Muscle layer of duodenum (tissue), 2 donors: ENCODE measurements around the gene THADA.

Experiments
- H3K27ac ChIP-seq: one replicate; pipeline ENCODE4 v1.7.0; 2013; ENCODE audit warnings: mild to moderate bottlenecking, low read length
- H3K27me3 ChIP-seq: one replicate; pipeline ENCODE4 v1.7.0; 2013; ENCODE audit warnings: low read depth, mild to moderate bottlenecking, control low read depth, low read length
- H3K36me3 ChIP-seq, 2 donors: one replicate each; pipeline ENCODE4 v1.7.0; 2013; ENCODE audit warnings: low read length in 2 of 2, control low read depth in 1 of 2, mild to moderate bottlenecking in 1 of 2; ENCODE audit not compliant: insufficient read depth in 2 of 2, control insufficient read depth in 1 of 2
- H3K4me1 ChIP-seq, 2 donors: one replicate each; pipeline ENCODE4 v1.7.0; 2013; ENCODE audit warnings: low read length in 2 of 2, mild to moderate bottlenecking in 2 of 2, control low read depth in 1 of 2, moderate library complexity in 1 of 2; ENCODE audit not compliant: insufficient read depth in 2 of 2, control insufficient read depth in 1 of 2
- H3K4me3 ChIP-seq, 2 donors: one replicate each; pipeline ENCODE4 v1.7.0; 2013; ENCODE audit warnings: low read length in 2 of 2, low read depth in 1 of 2, mild to moderate bottlenecking in 1 of 2
- H3K9me3 ChIP-seq, 2 donors: one replicate each; pipeline ENCODE4 v1.7.0; 2013; ENCODE audit warnings: low read length in 2 of 2, control low read depth in 1 of 2, mild to moderate bottlenecking in 1 of 2; ENCODE audit not compliant: control insufficient read depth in 1 of 2
- donor health status: healthy.

Gene THADA

DNA sequence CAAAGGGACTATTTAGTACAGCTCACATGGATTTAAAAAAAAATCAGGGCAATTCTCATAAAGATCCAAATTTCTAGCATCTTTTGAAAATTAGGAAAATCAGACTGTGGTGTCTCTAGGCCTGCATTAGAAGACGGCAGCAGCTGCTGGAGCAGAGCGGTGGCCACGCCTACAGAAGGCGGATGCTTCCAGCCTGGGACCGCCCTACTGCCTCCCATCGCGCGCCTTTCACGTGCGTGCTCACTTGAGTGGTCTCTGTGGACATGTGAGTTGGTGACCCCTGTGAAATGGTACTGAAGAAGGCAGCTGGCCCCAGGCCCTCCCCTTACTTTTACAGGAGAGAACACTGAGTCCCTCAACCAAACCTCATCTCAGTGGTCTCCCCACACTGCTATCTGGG is 354.3 kb downstream of the THADA start:
- H3K27ac ChIP-seq = no peak overlapping the region

DNA sequence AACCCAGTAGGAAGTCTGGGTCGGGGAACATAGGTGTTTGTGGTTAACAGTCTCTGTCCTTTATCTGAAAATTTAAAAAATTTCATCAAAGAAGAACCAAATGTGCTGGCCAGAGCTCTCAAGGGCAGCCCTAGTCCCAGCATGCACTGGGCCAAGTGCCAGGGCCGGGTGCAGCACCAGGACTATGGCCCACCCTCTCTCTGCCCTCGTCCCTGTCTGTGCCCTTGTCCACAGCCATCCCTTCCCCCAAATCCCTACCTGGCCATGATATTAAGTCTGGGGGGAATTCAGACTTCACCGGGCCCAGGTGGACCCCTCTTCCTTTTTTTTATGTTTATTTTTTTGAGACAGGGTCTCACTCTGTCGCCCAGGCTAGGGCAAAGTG is 355.1 kb downstream of the THADA start:
- Histone ChIP-seq H3K27me3 (no peaks in the 10 kb centered on the region), H3K36me3 (no peaks in the 10 kb centered on the region), H3K4me3 (no peak overlapping the region), H3K27ac (peak overlapping the region; percentile 74), H3K4me1 (peaks cover 0 to 4% of the 10 kb centered on the region in 2 donors), H3K9me3 (no peaks in the 10 kb centered on the region)

More for the DNA sequence above, 354.3 kb downstream of the THADA start:
- Histone ChIP-seq H3K27me3 (no peaks in the 10 kb centered on the region), H3K9me3 (no peaks in the 10 kb centered on the region), H3K4me3 (no peak overlapping the region), H3K36me3 (no peaks in the 10 kb centered on the region), H3K4me1 (peaks cover 0 to 4% of the 10 kb centered on the region in 2 donors)

DNA sequence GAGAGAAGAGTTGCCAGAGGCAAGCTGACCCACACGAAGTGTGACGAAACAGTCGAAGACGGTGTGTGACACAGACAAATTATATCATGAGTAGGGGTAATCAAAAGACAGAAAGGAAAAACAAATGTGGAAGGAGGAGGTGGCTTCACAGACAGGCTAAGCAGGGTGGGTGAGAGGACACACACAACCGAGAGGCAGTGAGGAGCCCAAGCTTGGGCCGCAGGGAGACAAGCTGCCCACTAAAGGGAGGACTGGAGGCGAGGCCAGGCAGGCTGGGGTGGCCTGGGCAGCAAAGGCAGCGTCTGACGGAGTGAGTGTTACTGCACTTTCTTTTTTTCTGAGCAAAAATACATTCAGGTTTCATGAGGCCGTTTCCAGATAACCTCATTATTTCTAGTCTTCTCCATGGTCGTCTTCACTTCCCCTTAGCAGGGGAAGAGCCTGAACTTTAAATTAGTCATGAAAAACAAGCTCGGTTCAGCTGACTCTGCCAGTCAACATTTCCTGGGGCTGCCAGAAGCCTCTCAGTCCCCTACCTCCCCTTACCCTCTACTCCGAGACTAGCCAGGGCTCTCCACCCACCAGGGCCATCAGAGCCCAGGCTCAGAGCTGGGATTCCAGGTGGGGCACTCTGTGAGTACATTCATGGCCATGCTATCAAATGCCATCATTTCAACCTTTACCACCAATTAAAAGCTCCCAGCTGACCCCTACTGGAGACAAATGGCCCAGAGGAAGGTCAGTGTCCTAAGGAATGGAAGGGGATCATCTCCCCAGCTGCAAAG is 355.7 kb downstream of the THADA start:
- no peaks in the 10 kb centered on the region for H3K27me3 ChIP-seq
- peaks cover 0 to 4% of the 10 kb centered on the region in 2 donors for H3K4me1 ChIP-seq
- peak overlapping the region; percentile 74 for H3K27ac ChIP-seq
- H3K9me3 ChIP-seq = no peaks in the 10 kb centered on the region
- H3K36me3 ChIP-seq = no peaks in the 10 kb centered on the region
- no peak overlapping the region for H3K4me3 ChIP-seq

DNA sequence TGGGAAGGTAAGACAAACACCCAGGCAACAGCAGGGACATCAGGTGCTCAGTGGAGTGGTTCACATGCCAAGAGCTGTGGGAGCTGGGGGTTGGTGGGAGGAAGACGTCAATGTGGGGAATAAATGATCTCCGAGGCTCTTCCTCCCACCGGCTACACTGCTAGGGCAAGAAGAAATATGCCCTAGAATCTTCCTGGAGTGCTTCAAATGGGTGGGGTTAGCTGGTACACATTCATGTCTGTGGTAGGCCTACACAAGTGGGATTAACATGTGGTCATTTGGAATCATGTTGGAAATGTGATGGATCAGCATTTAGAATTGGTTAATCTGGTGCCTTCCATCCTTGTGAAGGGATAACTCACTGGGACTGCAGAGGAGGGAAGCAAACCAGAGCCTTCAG is 357.0 kb downstream of the THADA start:
- H3K36me3 ChIP-seq = no peaks in the 10 kb centered on the region
- no peak overlapping the region for H3K27ac ChIP-seq
- H3K4me1 ChIP-seq = no peaks in the 10 kb centered on the region
- no peaks in the 10 kb centered on the region for H3K9me3 ChIP-seq
- no peaks in the 10 kb centered on the region for H3K27me3 ChIP-seq
- no peak overlapping the region for H3K4me3 ChIP-seq

DNA sequence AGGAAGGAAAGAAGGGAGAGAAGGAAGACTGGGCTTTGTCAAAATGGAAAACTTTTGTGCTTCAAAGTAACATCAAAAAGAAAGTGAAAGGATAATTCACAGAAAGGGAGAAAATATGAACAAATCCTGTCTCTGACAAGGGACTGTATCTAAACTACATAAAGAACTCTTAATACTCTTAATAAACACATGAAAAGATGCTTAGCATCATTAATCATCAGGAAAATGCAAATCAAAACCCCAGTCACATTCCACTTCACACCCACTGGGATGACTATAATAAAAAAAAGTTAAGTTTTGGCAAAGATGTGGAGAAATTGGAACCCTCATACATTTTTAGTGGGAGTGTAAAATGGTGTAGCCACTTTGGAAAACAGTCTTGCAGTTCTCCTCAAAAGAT is 357.7 kb downstream of the THADA start:
- no peaks in the 10 kb centered on the region for H3K36me3 ChIP-seq
- H3K27ac ChIP-seq = no peak overlapping the region
- no peak overlapping the region for H3K4me3 ChIP-seq
- no peaks in the 10 kb centered on the region for H3K27me3 ChIP-seq
- no peaks in the 10 kb centered on the region for H3K4me1 ChIP-seq
- H3K9me3 ChIP-seq = no peaks in the 10 kb centered on the region

DNA sequence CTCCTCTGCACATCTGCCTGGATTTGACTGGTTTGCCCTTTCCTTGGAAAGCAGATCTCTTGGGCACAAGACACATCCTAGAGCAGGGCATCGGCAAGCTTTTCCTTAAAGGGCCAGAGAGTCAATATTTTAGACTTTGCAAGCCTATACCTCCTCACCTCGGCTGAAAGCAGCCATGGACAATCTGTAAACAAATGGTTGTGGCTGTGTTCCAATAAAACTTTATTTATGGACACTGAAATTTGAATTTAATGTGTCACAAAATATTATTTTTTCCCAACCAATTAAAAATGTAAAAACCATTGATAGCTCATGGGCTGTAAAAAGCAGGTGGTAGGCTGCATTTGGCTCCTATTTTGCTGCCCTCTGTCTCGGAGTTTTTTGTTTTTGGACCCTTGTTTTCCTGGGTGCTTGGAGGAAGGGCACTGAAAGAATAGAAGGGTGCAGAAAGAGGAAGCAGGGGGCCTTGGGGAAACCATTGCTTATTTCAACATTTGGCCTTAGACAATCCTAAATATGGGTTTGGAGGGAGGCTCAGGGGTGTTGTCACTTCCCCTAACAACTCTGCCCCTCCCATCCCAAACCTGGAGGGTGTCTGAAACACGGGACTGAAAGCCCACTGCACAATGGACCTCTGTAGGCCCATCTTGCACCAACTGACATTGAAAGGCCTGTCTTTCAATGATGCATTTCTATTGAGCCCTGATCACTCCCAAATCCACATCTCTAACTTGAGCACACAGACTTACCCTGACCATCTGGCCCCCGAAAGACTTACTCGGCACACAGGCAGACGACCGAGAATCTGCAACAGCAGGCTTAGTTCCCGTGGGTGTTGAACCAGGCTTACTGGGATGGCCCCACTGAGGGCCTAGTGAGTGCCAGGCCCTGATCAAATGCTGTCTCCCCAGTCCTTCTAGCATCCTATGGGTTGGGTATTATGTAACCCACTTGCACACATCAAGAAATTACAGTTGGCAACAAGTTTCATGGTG is 362.3 kb downstream of the THADA start:
- peak overlapping the region; percentile 14 for H3K27ac ChIP-seq
- no peaks in the 10 kb centered on the region for H3K9me3 ChIP-seq
- peaks cover 7 to 9% of the 10 kb centered on the region in 2 donors for H3K4me1 ChIP-seq
- peaks cover 0 to 12% of the 10 kb centered on the region in 2 donors for H3K36me3 ChIP-seq
- no peaks in the 10 kb centered on the region for H3K27me3 ChIP-seq
- H3K4me3 ChIP-seq = no peak overlapping the region

DNA sequence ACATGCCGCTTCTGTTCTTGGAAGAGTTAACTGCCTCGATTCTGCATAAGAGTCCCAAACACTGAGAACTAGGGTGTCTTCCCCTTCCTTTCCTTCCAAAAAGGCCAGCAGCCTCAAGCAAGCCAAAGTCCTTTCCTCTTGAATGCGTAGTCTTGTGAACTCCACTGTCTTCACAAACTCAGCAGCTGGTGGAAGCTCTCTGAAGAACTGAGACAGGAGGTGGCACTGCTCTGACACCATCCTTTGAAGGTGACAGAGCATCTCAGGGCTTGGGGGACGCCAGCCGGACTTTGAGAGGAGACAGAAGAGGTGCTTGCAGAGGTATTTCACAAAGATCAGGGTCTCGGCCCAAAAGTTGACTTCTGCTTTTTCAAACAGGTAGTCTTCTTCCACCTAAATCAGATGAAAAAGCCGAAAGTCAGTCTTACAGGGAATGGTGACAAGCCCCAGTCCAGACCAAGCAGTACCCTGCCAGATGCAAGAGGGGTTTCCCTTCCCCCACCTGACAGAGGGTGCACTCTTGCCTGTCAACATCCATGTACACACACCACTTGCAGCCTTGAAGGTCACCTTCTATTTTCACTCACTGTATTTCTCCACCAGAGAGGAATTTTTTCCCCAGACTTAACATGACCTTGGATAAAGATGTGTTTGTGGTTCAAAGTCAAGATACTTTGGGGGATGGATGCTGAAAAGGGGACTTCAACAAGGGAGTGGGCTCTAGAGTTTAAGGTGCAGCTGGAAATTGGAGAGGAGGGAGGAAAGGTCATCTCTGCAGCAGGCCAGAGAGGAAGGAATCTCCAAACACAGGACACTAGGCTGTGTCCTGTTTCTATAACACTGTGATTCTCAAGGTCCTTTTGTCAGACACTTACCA is 364.6 kb downstream of the THADA start:
- H3K27me3 ChIP-seq = no peaks in the 10 kb centered on the region
- H3K9me3 ChIP-seq = no peaks in the 10 kb centered on the region
- H3K4me1 ChIP-seq = peaks cover 12 to 16% of the 10 kb centered on the region in 2 donors
- H3K36me3 ChIP-seq = peaks cover 0 to 12% of the 10 kb centered on the region in 2 donors
- H3K4me3 ChIP-seq = no peak overlapping the region
- no peak overlapping the region for H3K27ac ChIP-seq

DNA sequence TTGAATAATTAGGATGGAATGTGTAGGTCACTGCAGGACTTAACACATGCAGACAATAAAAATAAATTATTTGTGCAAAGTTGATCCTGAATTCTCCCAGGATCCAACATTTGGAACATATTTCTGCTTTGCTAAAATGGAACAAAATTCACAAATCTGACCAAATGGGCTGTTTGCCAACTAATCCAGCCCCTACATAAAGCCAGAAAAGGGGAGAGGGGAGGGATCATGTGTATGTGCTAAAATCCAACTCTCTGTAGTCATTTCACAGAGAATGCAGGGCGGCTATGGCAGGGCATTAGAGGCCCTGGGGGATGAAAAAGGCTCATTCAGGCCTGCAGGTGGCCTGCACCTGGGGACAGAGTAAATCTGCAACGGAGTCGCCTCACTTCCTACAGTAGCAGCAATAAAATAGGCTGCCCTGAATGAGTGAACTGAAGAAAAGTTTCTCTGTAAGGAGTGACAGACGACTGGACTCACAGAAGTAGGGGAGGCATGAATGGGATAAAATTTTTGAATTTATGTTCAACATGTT is 365.4 kb downstream of the THADA start:
- H3K9me3 ChIP-seq = no peaks in the 10 kb centered on the region
- peaks cover 12 to 16% of the 10 kb centered on the region in 2 donors for H3K4me1 ChIP-seq
- H3K27ac ChIP-seq = no peak overlapping the region
- peaks cover 0 to 14% of the 10 kb centered on the region in 2 donors for H3K36me3 ChIP-seq
- no peak overlapping the region for H3K4me3 ChIP-seq
- no peaks in the 10 kb centered on the region for H3K27me3 ChIP-seq

DNA sequence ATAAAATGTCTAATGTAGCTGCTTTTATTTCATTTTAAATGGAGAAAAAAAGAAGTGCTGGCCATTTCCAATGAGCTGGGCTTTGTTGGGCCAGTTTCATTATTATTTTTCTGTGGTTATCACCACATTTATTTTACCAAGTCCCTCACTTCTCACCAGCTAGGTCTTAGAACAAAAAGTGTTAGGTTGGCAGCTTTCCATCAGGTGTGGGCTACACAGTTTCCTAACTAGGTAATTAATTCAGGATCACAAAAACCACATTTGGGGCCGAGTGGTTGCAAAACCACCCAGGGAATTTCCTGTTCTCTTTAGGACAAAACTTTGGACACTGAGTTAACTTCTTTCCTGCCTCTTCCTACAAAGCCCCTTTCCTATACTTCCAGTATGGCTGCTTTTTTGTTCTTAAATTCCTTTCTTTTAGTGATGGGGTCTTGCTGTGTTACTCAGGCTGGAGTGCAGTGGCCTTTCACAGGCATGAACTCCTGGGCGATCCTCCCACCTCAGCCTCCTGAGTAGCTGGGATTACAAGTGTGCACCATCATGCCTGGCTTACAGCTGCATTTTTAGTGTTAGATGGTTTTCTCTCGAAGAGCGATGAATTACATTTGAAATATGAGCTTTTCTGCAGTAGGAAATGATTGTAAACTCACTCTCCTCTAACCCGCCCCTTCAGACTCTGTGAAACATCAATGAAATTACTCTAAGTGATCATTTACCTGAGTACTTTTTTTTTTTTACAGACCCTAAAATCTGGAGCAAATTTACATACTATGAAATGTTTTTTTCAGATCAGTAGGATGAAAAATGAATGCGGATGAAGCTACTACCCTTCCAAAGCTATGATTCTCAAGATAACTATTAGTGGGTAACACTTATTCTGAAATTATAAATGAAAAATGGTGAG is 366.8 kb downstream of the THADA start:
- H3K4me1 ChIP-seq = peaks cover 12 to 16% of the 10 kb centered on the region in 2 donors
- H3K27ac ChIP-seq = peak overlapping the region; percentile 81
- H3K4me3 ChIP-seq = no peak overlapping the region
- H3K27me3 ChIP-seq = no peaks in the 10 kb centered on the region
- peaks cover under 1 to 25% of the 10 kb centered on the region in 2 donors for H3K36me3 ChIP-seq
- no peaks in the 10 kb centered on the region for H3K9me3 ChIP-seq

DNA sequence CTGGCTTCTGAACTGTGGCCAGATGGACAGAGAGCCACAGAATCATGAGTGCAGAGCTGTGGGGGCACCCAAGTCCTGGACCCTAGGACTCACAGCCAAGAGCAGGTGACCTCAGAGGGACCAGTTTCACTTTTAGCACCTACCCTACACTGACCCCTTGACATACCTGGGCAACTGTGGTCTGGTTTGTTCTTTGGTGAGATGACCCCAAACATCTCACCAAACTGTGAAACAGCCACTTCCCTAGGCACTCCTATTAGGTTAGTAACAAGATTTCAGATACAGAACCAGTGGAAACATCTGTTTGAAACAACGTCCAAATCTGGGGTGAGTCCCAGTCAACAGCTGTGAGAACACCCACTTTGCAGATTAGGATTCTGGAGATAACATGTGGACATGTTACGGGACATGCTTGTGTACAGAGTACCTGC is 367.5 kb downstream of the THADA start:
- peak overlapping the region; percentile 49 to 96 for H3K4me3 ChIP-seq
- no peaks in the 10 kb centered on the region for H3K9me3 ChIP-seq
- peaks cover 12 to 16% of the 10 kb centered on the region in 2 donors for H3K4me1 ChIP-seq
- H3K27me3 ChIP-seq = no peaks in the 10 kb centered on the region
- H3K27ac ChIP-seq = peak overlapping the region; percentile 81
- H3K36me3 ChIP-seq = peaks cover 7 to 30% of the 10 kb centered on the region in 2 donors
